ENCODE data around the gene RELT.

GRCh38 chr11:73390601-73391565 is 14.7 kb downstream of the RELT start:
- TF ChIP-seq, protein P1, sequence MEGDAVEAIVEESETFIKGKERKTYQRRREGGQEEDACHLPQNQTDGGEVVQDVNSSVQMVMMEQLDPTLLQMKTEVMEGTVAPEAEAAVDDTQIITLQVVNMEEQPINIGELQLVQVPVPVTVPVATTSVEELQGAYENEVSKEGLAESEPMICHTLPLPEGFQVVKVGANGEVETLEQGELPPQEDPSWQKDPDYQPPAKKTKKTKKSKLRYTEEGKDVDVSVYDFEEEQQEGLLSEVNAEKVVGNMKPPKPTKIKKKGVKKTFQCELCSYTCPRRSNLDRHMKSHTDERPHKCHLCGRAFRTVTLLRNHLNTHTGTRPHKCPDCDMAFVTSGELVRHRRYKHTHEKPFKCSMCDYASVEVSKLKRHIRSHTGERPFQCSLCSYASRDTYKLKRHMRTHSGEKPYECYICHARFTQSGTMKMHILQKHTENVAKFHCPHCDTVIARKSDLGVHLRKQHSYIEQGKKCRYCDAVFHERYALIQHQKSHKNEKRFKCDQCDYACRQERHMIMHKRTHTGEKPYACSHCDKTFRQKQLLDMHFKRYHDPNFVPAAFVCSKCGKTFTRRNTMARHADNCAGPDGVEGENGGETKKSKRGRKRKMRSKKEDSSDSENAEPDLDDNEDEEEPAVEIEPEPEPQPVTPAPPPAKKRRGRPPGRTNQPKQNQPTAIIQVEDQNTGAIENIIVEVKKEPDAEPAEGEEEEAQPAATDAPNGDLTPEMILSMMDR (conservative IDR thresholded peaks at IDR 0.05) = no peak
- no peak for TF ChIP-seq EZH2 (IDR thresholded peaks at IDR 0.05; ENCODE audit: low read depth)
